Liver (tissue), 9 donors: ENCODE results near the gene MEG3. TPM values are rescaled to one million over a fixed set of nuclear protein-coding genes. Genes with fewer than 3 reads are reported as not detected.

Source experiments
- DNase-seq: peaks from one replicate; pipeline ENCODE4 v3.0.0-alpha.2; 2017; ENCODE audit warnings: low spot score
- H3K27ac ChIP-seq, 2 donors: one replicate each; pipeline ENCODE4 v1.7.0; 2013; ENCODE audit warnings: inconsistent platforms in 2 of 2, low read length in 2 of 2, control low read depth in 1 of 2, low read depth in 1 of 2, mild to moderate bottlenecking in 1 of 2
- H3K27me3 ChIP-seq, 4 donors: one replicate each; pipeline versions ENCODE4 v1.6.1 to v1.7.0; 2013; ENCODE audit warnings: low read length in 3 of 4, inconsistent platforms in 1 of 4, mild to moderate bottlenecking in 1 of 4, moderate library complexity in 1 of 4; ENCODE audit not compliant: control insufficient read depth in 4 of 4, insufficient read depth in 4 of 4
- H3K36me3 ChIP-seq, 4 donors: one replicate each; pipeline versions ENCODE4 v1.6.1 to v1.7.0; 2013; ENCODE audit warnings: low read length in 3 of 4, mild to moderate bottlenecking in 3 of 4, low read depth in 1 of 4, moderate library complexity in 1 of 4; ENCODE audit not compliant: control insufficient read depth in 4 of 4, insufficient read depth in 3 of 4
- H3K4me1 ChIP-seq, 4 donors: one replicate each; pipeline versions ENCODE4 v1.6.1 to v1.7.0; 2013; ENCODE audit warnings: low read length in 3 of 4, mild to moderate bottlenecking in 3 of 4, moderate library complexity in 1 of 4; ENCODE audit not compliant: control insufficient read depth in 4 of 4, insufficient read depth in 4 of 4
- H3K4me3 ChIP-seq, 3 donors: one replicate each; pipeline versions ENCODE4 v1.6.1 to v1.7.0; 2013; ENCODE audit warnings: low read length in 3 of 3, control low read depth in 1 of 3, low read depth in 1 of 3, mild to moderate bottlenecking in 1 of 3
- H3K9ac ChIP-seq, 2 donors: one replicate each; pipeline ENCODE4 v1.7.0; 2013; ENCODE audit warnings: low read length in 2 of 2, mild to moderate bottlenecking in 2 of 2, moderate library complexity in 2 of 2, control low read depth in 1 of 2, low read depth in 1 of 2
- H3K9me3 ChIP-seq, 4 donors: one replicate each; pipeline versions ENCODE4 v1.6.1 to v1.7.0; 2013; ENCODE audit warnings: low read length in 3 of 4; ENCODE audit not compliant: control insufficient read depth in 4 of 4
- ATF3 ChIP-seq: IDR thresholded peaks from 2 replicates; pipeline ENCODE4 v1.6.1; 2016; ENCODE audit warnings: antibody characterized with exemption
- CTCF ChIP-seq: fragments of 150-350 bp; IDR thresholded peaks from 2 replicates; pipeline ENCODE4 v1.5.1; 2017; ENCODE audit warnings: improper control_type of control experiment, low read depth, low read length; ENCODE audit not compliant: missing input control
- FOXA1 ChIP-seq: IDR thresholded peaks from 2 replicates; pipeline ENCODE4 v1.6.1; 2016; ENCODE audit warnings: antibody characterized with exemption
- FOXA2 ChIP-seq: IDR thresholded peaks from 2 replicates; pipeline ENCODE4 v1.6.1; 2016; ENCODE audit warnings: antibody characterized with exemption
- GABPA ChIP-seq, 2 donors: IDR thresholded peaks in 1 of 2; conservative IDR thresholded peaks in 1 of 2; 2 replicates each; pipeline ENCODE4 v1.6.1; 2016; ENCODE audit warnings: antibody characterized with exemption in 2 of 2, mild to moderate bottlenecking in 1 of 2, moderate library complexity in 1 of 2
- HNF4A ChIP-seq, 2 donors: conservative IDR thresholded peaks; 2 replicates each; pipeline ENCODE4 v1.6.1; 2016; ENCODE audit warnings: antibody characterized with exemption in 2 of 2, mild to moderate bottlenecking in 2 of 2
- HNF4G ChIP-seq: IDR thresholded peaks from 2 replicates; pipeline ENCODE4 v1.6.1; 2016; ENCODE audit warnings: antibody characterized with exemption
- JUND ChIP-seq, 2 donors: IDR thresholded peaks; 2 replicates each; pipeline ENCODE4 v1.6.1; 2016; ENCODE audit warnings: antibody characterized with exemption in 2 of 2
- MAX ChIP-seq: IDR thresholded peaks from 2 replicates; pipeline ENCODE4 v1.6.1; 2016; ENCODE audit warnings: antibody characterized with exemption
- NR2F2 ChIP-seq: IDR thresholded peaks from 2 replicates; pipeline ENCODE4 v1.6.1; 2016; ENCODE audit warnings: antibody characterized with exemption
- RAD21 ChIP-seq, 2 donors: IDR thresholded peaks; 2 replicates each; pipeline ENCODE4 v1.6.1; 2016; ENCODE audit warnings: antibody characterized with exemption in 2 of 2, mild to moderate bottlenecking in 2 of 2
- REST ChIP-seq: IDR thresholded peaks from 2 replicates; pipeline ENCODE4 v1.6.1; 2016; ENCODE audit warnings: antibody characterized with exemption, mild to moderate bottlenecking
- RXRA ChIP-seq, 2 donors: IDR thresholded peaks; 2 replicates each; pipeline ENCODE4 v1.6.1; 2017 to 2018; ENCODE audit warnings: antibody characterized with exemption in 2 of 2, mild to moderate bottlenecking in 1 of 2
- SP1 ChIP-seq: IDR thresholded peaks from 2 replicates; pipeline ENCODE4 v1.6.1; 2018; ENCODE audit warnings: antibody characterized with exemption, mild to moderate bottlenecking
- YY1 ChIP-seq: IDR thresholded peaks from 2 replicates; pipeline ENCODE4 v1.6.1; 2016; ENCODE audit warnings: antibody characterized with exemption, mild to moderate bottlenecking
- WGBS: extraction: QIAGEN DNeasy Blood & Tissue Kit; methylation state at CpG from one replicate; pipeline ENCODE4 v1.1.7; 2013; 5-methylcytosine and 5-hydroxymethylcytosine counted together
- polyA plus RNA-seq, 2 donors: library from polyadenylated mRNA; stranded (reverse) in 1 of 2; unstranded in 1 of 2; fragments of 200-250 nt in 1 of 2; fragments of >200 nt in 1 of 2; fragmentation: Nextera tagmentation in 1 of 2; extraction: Ambion mirVana in 1 of 2; gene quantifications; one replicate each; pipeline versions ENCODE4 v1.2.1 to v1.2.3, GENCODE V29; 2013 to 2015
- total RNA-seq, 2 donors: library from RNA; depleted of rRNA; stranded (reverse); fragments of >200 nt; gene quantifications; one replicate each; pipeline ENCODE4 v1.2.3, GENCODE V29; 2014
- donor health status: healthy.
- donor health status: healthy.
- donor health status: healthy.
- donor health status: healthy.
- donor health status: healthy.

MEG3 gene
- total and polyA plus RNA-seq, 4 donors, result 12.3 to 485 (median 23.1) TPM

- no peaks in the 10 kb centered on the region for H3K4me1 ChIP-seq
- no peak overlapping the region for H3K9ac ChIP-seq
- H3K36me3 ChIP-seq, result no peaks in the 10 kb centered on the region
- no peaks in the 10 kb centered on the region for H3K9me3 ChIP-seq
- H3K27me3 ChIP-seq, result peaks cover 0 to 4% (median under 1%) of the 10 kb centered on the region in 4 donors
- H3K4me3 ChIP-seq, result no peak overlapping the region
- no peak overlapping the region for H3K27ac ChIP-seq
- TF ChIP-seq RAD21 (IDR thresholded peaks at IDR 0.05) (no peak), HNF4A (conservative IDR thresholded peaks at IDR 0.05) (no peak), YY1 (no peak), RXRA (IDR thresholded peaks at IDR 0.05) (no peak), NR2F2 (no peak), CTCF (no peak), FOXA1 (no peak)
- peak; percentile 30 for DNase-seq
- 77% methylated on average over 11 of the region's 11 CpGs for WGBS
These were observed 67.8 kb downstream of the MEG3 start for GRCh38 chr14:100893760-100894159.

GRCh38 chr14:100894416-100894815, 68.5 kb downstream of the MEG3 start:
- no peak for TF ChIP-seq FOXA2
- no peak for TF ChIP-seq MAX
- no peak for TF ChIP-seq SP1
- TF ChIP-seq JUND (IDR thresholded peaks at IDR 0.05), result no peak
- TF ChIP-seq YY1, result no peak
- peak; percentile 30 for DNase-seq
- H3K36me3 ChIP-seq, result no peaks in the 10 kb centered on the region
- H3K9me3 ChIP-seq, result no peaks in the 10 kb centered on the region
- 91% methylated on average over 6 of the region's 6 CpGs for WGBS
- H3K27ac ChIP-seq, result no peak overlapping the region
- H3K4me1 ChIP-seq, result no peaks in the 10 kb centered on the region
- peaks cover 0 to 4% (median under 1%) of the 10 kb centered on the region in 4 donors for H3K27me3 ChIP-seq
- no peak overlapping the region for H3K4me3 ChIP-seq
- no peak overlapping the region for H3K9ac ChIP-seq

GRCh38 chr14:100895411-100895810, 69.5 kb downstream of the MEG3 start:
- Histone ChIP-seq H3K27me3 (peaks cover 0 to 4% (median under 1%) of the 10 kb centered on the region in 4 donors), H3K4me1 (peaks cover 0 to 3% (median 2%) of the 10 kb centered on the region in 4 donors), H3K4me3 (no peak overlapping the region), H3K9ac (no peak overlapping the region), H3K27ac (no peak overlapping the region), H3K9me3 (no peaks in the 10 kb centered on the region), H3K36me3 (no peaks in the 10 kb centered on the region)
- TF ChIP-seq FOXA2 (no peak), JUND (IDR thresholded peaks at IDR 0.05) (no peak)
- 85% methylated on average over 6 of the region's 6 CpGs for WGBS
- DNase-seq, result peak; percentile 28

- Histone ChIP-seq H3K27ac (no peak overlapping the region), H3K36me3 (no peaks in the 10 kb centered on the region), H3K27me3 (peaks cover 0 to 7% (median under 1%) of the 10 kb centered on the region in 4 donors), H3K4me1 (peaks cover 0 to 3% (median 2%) of the 10 kb centered on the region in 4 donors), H3K9ac (no peak overlapping the region), H3K4me3 (no peak overlapping the region), H3K9me3 (no peaks in the 10 kb centered on the region)
- 58% methylated on average over 22 of the region's 22 CpGs for WGBS
- DNase-seq, result peak; percentile 21
- no peak for TF ChIP-seq ATF3
- no peak for TF ChIP-seq RAD21 (IDR thresholded peaks at IDR 0.05)
- TF ChIP-seq GABPA (IDR thresholded peaks at IDR 0.05 in 1 of 2, conservative IDR thresholded peaks at IDR 0.05 in 1 of 2), result no peak
- no peak for TF ChIP-seq YY1
- no peak for TF ChIP-seq HNF4G
- TF ChIP-seq RXRA (IDR thresholded peaks at IDR 0.05), result no peak
- TF ChIP-seq JUND (IDR thresholded peaks at IDR 0.05), result no peak
- no peak for TF ChIP-seq FOXA2
- TF ChIP-seq REST, result no peak
- no peak for TF ChIP-seq MAX
- no peak for TF ChIP-seq FOXA1
These were observed 70.6 kb downstream of the MEG3 start for GRCh38 chr14:100896369-100897060.
